NK-92 (cell line): Measurements from ENCODE around the gene HTR7.
"Not testable (repeated sequence)": the region's sequence is repeated elsewhere in the genome, so short reads cannot be mapped to it uniquely, and the experiment has no call there.

Experiments
- DNase-seq: peaks from one replicate; lab custom pipeline; 2025; ENCODE audit not compliant: unreplicated experiment; lab: John Stamatoyannopoulos, UW

The HTR7 gene

DNA sequence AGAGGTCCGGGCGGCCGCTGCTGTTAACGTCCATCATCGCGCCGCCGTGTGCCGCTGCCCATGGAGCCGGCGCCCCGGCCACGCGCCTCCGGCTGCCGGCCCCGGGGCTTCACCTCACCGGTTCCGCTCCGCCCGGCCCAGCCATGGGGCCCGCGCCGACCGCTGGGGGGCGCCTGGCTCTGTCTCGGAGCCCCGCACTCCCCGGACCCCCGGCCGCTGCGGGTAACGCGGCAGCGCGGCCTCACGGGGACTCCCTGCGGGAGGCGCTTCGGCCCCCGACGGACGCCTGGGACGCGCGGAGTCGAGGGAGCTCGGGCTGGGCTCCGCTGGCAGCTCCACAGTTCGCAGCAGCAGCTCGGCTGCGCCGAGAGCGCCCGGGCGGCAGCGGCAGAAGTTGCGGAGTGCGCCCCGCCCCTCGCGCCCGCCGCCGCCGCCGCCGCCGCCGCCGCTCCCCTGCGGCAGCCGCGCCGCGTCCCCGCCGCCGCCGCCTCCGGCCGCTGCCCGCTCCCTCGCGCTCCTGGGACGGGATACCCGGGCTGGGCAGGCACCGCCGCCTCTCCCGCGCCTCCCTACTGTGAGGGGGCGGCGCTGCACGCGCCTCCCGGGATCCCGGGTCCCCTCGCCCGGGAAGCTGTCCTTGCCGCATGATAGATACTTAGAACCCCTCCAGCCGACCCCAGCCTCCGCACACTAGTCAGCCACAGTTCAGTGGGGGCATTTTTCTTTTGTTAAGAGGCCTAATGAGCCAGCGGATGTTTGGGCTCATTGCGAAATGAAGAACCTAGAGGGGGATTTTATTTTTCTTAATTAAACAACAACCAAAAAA, at the start of gene HTR7:
Gene HTR7 (minus strand): TSS at position 405 of the 826 bp plus-strand sequence. CDS start 368 bp downstream, at position 37.
- DNase-seq, result no peak

DNA sequence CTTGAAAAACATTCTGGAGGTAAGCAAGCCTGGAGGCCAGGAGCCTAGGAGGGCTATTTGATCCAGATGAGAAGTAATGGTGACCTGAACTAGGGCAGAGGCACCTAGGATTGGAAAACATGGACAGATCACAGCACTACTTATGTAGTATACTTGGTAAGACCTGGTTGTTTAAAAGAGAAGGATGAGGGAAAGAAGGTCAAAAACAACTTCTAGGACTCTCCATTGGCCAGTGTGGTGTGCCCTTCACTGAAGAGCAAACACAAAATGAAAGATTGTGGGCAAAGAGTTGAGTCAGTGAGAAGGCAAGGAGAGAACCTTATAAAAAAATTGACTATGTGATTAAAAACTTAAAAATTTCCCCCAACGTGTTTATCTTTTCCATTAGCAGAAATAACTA, 48.8 kb upstream of the HTR7 start:
- no peak for DNase-seq

DNA sequence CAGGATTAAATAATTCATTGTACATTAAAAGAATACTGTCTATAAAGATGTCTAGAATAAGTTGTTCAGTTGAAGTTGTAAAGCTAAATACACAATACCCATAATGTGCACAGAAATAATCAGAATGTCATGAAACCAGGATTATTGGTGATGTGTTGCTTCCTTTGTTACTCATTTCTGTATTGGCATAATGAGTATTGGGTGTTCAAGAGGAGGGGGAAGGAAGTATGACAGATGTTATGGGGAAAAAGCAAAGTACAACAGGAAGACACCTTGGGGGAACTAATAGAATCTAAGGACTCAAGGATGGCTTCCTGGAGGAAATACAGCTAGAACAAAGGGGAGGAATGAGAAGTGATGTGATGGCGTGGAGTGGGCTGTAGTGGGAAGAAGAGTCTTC, 48.1 kb upstream of the HTR7 start:
- DNase-seq, result no peak

DNA sequence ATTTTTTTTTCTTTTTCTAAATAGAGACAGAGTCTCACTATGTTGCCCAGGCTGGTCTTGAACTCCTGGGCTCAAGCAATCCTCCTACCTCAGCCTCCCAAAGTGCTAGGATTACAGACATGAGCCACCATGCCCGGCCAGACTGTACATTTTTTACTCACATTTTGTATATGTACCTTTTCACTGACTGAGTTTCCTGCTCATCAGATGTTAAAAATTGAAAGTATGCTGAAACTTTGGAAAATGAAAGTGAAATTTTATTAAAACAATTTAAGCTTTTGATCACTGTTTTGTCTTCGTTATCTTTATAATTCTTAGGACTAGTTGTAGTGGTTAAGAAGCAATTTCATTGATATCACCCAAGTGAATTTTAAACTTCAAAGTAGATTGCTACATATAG, 39.1 kb upstream of the HTR7 start:
- DNase-seq, result not testable (repeated sequence)

DNA sequence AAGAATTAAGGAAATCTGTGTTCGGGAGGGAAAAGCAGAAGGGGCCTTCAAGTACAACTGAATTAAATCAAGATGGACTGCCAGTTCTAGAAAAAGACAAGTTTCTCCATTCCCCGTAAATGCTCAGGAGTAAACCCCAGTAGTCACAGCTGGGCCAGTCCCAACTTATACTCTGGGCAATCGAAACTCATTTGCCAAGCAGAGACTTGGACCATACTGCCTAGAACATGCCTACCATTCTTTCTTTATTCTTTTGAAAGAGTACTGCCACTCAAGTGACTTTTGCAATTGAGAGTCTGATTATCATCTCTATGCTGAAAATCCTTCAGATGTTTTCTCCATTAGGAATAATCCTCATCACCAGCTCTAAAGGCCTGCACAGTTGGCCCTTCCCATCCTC, 35.4 kb upstream of the HTR7 start:
- no peak for DNase-seq

DNA sequence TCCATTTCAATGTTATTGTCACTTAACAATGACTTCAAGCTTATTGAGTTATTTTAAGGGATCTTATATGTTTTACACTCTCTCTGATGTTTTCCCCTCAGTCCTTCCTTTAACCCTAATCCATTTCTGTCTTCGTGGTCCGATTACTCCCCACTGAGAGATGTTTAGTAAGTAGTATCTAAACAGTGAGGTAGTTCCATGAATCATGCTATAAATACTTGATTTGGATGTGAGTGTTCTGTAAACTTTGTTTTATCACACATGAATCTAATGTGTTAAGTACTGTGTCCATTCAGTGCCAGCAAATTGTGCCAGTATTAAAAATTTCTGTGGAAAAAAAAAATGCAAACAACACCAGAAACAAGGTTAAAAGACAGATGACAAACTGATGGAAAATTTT, 32.5 kb upstream of the HTR7 start:
- DNase-seq, result no peak

DNA sequence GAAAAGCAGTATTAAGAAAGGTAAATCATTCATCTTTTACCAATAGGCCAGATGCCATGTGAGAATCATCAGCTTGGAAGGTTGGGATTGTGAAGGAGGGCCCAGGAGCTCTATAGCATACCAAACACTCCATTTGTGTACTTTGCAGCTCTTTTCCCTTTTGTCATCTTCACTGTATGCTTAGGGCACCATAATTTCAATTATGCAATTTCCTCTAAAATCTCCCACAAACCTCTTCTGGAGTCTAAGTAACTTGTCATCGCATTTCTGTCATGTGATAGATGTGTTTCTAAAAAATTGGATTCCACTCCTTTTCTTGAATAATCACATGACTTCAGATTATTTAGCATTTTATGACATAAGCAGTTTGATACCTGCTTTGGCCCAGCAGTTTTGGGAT, 31.8 kb upstream of the HTR7 start:
- DNase-seq, result no peak

DNA sequence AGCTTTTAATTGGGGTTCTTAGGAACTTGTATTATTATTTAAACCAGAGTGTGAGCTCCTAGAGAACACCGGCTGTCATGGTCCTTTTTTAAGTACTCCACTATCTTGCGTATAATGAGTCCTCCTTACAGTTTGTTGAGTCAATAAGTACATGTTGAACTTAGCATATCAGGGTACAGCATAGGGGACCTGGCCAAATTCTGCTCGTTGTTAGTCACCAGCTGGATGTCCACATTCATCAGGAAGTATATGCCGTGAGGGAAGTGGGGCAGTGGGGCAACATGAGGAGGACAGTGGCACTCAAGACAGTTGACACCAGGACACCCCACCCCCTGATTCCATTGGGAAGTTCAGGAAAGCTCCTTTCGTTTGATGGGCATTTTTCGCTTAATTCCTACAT, 30.5 kb upstream of the HTR7 start:
- DNase-seq, result no peak

DNA sequence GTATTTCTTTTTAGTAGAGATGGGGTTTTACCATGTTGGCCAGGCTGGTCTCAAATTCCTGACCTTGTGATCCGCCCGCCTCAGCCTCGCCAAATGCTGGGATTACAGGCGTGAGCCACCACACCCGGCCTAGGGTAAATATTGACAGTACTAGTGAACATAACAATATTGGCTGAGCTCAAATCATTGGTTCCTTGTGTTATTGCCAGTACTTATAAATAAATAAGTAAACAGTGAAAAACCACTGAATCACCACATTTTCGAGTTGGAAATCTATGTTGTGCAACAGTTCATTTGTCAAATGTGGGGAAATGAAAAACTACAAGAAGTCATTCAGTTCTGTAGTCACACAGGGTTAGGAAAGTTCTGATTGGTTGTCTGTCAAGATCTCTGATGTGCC, 29.7 kb upstream of the HTR7 start:
- DNase-seq, result no peak

DNA sequence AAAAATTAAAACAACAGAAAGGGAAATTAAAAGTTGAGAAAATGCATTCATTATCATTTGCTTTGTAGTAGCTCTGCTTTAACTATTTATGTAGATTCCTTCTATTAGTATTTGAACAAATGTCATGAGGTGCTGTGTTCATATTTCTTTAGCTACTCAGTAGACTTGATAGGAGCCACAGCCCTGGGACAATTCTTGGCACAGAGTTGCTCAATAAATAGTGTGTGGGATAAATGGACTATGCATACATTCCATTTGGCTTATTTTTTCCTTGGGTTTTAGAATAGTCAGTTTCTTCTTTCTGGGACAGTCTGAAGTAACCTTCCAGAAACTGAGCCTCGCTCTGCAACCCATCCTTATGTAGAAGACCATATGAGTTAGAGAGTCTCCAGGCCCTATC, 27.3 kb upstream of the HTR7 start:
- DNase-seq, result no peak

DNA sequence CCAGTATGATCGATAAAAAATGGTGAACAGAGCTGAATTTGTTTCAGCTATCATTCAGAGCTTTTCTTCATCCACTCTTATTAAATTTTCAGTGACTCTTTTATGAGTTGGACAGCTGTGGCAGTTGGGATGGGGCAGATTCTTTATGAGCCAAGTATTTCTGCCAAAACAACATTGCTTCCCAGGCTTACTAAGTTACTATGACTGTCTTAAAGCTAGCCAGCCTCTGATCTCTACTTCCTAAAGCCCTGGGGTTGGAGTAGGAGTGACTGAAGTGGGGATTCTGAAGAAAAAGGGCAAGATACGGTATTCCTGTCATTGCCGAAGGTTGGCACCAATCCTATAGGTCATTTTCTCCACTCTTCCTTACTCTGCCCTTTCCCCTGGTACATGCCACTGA, 26.6 kb upstream of the HTR7 start:
- no peak for DNase-seq

DNA sequence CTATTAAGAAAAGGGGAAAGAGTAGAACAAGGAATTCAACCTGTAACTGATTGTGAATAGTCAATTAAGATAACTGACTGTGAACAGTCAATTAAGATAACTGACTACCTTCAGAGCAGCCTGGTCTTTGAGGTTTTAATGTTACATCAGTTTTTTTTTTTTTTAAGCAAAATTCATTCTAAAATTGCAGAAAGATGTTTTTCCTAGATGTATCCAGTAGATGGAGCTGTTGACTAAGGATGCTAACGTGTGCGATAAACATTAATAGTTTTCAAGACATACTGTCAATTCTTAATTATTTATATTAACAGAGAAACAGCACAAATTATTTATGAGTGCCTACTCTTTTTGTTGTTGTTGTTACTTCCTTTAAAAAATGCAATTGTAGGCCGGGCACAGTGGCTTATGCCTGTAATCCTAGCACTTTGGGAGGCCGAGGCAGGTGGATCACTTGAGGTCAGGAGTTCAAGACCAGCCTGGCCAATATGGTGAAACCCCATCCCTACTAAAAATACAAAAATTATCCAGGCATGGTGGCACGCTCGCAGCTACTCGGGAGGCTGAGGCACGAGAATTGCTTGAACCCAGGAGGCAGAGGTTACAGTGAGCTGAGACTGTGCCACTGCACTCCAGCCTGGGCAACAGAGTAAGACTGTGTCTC, 22.4 kb upstream of the HTR7 start:
- DNase-seq, result not testable (repeated sequence)

DNA sequence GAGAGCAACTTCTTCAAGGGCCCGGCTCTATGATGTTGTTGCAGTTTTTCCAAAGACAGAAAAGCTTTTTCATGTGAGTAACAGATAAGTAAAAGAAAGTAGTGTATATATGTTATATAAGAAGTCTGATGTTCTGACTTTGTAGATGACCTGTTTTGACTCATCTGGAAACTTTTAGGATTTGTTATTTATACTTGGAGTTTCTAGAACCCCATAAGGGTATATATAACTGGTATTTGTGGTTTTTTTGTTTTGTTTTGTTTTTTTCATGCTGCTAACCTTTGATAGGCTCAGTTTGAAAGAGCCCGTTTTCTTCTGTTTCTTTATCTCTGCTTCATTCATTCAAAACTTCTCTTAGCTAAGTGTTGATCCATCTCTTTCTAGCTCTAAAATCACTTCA, 21.2 kb upstream of the HTR7 start:
- DNase-seq, result no peak

DNA sequence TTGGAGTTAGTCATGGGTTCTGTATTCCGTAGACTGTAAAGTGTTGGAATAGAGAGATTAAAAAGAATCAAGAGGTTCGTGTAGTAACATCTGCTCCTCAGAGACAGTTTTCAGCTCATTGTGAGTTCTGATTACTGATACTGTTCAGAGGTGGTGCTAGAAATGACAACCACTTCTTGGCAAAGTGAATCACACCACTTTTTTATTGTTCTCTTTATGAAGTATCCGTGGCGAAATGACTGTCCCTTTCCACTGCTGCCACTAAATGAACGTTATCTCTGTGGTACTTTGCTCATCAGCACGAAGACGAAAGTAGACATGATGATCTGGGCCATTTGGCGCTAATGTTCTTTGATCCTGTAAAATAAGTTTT, 14.8 kb upstream of the HTR7 start:
- no peak for DNase-seq

DNA sequence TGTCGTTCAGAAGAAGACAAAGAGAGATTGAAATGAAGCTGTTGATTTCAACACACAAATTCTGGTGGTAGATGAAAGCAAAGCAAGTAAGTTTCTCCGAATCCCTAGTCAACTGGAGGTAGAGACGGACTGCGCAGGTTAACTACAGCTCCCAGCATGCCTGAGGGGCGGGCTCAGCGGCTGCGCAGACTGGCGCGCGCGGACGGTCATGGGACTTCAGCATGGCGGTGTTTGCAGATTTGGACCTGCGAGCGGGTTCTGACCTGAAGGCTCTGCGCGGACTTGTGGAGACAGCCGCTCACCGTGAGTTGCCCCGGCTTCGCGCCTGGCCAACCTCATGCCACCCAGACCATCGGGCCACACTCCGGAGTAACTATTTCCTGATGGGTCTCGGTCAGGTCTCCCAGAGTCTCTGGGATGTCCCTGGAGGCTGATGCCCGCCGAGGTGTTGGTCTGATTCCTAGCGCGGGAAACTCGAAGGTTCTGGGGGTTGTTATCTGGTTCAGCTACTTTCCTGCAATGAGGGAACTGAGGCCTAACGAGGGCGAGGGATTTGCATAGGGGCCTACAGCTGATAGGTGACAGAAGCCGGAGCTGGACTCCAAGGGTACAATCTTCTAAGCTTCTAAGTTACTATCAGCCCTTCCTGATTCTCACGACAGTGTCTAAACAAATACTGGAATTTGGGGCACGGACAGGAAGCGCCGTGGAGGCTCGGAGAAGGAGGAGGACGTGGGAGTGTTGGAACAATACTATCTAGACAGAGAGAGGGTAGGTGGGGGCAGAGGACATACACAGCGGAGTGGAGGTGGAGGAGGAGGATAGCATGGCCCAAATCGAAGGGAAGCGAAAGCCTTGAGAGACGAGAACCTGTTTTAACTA, 14.2 kb upstream of the HTR7 start, which contains the start of gene RPP30:
Gene RPP30 (plus strand): TSS at position 209 of the 882 bp plus-strand sequence. CDS start 13 bp downstream, at position 222.
- peak; percentile 37 for DNase-seq

DNA sequence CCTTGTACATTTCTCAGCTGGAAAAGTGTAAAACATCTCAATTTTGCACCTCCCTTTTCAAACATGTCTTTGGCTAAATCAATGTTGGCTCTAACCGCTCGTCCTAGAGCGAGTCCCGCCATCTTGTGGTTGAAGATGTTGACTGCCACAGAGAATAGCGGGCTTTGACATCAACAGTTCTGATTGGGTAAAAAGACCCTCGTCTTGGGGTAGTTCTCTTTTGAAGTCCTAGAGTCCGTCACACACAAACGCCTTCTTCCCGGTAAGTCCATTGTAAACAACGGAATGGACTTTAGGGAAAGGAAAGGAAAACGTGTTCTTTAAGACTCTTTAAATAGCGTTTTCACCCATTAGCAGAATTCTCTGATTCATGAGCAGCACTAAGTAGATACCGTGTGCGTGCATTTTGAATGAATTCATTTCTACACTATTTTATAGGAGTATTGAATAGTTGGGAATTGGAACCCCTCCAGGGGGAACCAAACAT, 13.5 kb upstream of the HTR7 start:
- no peak for DNase-seq

DNA sequence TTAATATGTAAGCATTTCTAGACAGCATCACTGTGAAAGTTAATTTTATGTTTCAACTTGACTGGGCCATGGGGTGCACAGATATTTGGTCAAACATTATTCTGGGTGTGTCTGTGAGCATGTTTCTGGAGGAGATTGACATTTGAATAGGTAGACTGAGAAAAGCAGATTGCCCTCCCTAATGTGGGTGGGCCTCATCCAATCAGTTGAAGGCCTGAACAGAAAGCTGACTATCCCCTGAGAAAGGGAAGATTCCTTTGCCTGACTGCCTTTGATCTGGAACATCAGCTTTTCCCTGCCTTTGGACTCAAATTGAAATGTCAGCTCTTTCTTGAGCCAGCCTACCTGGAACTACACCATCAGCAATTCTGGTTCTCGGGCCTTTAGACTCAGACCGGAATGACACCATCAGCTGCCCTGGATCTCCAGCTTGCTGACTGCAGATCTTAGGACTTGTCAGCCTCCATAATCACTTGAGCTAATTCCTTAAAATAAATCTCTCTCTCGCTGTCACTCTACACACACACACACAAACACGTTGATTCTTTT, 8.3 kb upstream of the HTR7 start:
- DNase-seq, result no peak

DNA sequence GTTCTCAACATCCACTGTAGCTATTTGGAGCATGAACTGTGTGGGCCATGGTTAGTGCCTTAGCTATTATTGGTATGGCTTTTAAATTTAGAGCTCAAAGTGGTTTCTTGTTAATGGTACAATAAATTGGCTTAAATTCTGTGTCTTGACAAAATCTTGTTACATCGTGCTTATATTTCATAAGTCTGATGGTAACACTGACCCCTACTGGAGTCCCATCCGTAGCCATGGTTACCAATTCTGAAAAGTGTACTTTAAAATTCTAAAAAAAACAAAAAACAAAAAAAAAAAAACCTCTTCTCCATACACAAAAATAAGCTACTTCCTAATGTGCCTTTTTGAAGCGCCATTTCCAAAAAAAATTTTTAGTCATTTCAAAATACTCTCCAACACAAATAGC, 7.6 kb upstream of the HTR7 start:
- DNase-seq, result no peak

DNA sequence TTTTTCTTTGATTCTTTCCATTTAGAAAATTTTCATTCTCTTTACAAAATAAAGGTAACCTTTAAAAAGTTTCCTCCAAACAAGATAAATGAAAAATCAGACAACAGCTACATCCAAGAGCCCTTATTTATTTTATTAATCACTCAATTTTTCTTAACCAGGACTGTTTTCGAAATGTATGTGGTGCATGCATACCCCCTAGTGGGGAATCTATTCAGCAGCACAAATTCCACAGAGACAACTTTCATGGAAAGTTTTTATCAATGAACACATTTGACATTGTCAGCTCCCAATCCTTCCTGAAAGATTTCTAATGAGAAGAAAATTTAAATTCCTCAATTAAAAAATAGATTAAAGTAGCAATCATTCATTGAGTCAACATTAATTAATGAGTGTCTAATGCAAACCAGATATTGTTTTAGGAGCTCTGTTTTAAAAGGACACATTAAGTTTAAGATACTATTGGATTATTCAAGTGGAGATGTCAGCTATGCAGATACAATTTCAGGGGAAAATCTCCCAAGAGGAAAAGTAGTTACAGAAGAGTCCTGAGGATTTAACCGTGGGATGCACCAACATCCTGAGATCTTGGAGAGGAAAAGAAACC, 5.2 kb upstream of the HTR7 start:
- no peak for DNase-seq

DNA sequence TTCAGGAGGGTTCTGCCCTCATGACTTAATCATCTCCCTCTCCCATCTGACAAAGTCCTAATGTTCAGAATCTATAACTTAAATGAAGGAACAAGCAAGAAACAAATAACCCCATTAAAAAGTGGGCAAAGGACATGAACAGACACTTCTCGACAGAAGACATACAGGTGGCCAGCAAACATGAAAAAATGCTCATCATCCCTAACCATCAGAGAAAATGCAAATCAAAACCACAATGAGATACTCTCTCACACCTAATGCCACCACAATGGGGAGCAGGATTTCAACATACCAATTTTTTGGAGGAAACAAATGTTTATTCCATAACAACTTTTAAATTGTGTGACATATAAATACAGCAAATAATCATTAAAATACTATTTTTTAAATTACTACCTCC, 3.0 kb upstream of the HTR7 start:
- DNase-seq, result no peak

DNA sequence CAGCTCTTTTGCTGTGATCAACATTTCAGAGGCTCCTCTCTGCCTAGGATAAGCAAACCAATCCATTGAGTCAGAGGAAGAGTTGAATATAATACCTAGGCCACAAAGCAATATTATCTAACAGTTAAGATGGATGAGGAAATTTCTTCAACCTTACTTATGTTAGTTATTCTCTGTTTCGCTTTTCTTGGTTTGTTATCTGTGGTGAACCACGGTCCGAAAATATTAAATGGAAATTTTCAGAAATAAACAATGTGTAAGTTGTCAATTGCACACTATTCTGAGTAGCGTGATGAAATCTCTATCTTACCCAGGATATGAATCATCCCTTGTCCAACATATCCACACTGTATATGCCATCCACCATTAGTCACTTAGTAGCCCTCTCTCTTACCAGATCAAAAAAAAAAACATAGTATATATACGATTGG, 1.5 kb upstream of the HTR7 start:
- no peak for DNase-seq
